Transverse colon (tissue), 3 donors: ENCODE results near the gene TMPRSS11E.

Experiments used
- CTCF ChIP-seq, 5 experiments: fragments of 200-600 bp in 3 of 5; fragments of 450-650 bp in 2 of 5; sonication (generic) in 3 of 5; IDR thresholded peaks; 1 replicate in 2 of 5; 2 replicates in 3 of 5; pipeline ENCODE4 v1.5.1; 2016 to 2017; ENCODE audit warnings: antibody characterized with exemption in 5 of 5, inconsistent platforms in 3 of 5, mild to moderate bottlenecking in 2 of 5, moderate library complexity in 1 of 5
- POLR2A ChIP-seq: fragments of 450-650 bp; IDR thresholded peaks from one replicate; pipeline ENCODE4 v1.6.1; 2016; ENCODE audit warnings: antibody characterized with exemption, mild to moderate bottlenecking, moderate library complexity

GRCh38 chr4:68490826-68491457 is 43.7 kb downstream of the TMPRSS11E start:
- TF ChIP-seq CTCF (IDR thresholded peaks at IDR 0.05) = no peak
- TF ChIP-seq POLR2A = no peak
